H9 (cell line): ENCODE data around the gene NXPH3. TPM values are rescaled to one million over a fixed set of nuclear protein-coding genes. Genes with fewer than 3 reads are reported as not detected.

Source experiments
- DNase-seq: peaks from one replicate; pipeline ENCODE4 v3.0.0-alpha.2; 2017
- H2AFZ ChIP-seq: one replicate; pipeline ENCODE4 v1.6.1; 2013; ENCODE audit warnings: mild to moderate bottlenecking, low read length, control low read depth, moderate library complexity
- H2AK5ac ChIP-seq: 2 replicates; pipeline ENCODE4 v1.6.1; 2013; ENCODE audit warnings: low read length, control low read depth, mixed read lengths; ENCODE audit not compliant: insufficient read length
- H2BK120ac ChIP-seq: one replicate; pipeline ENCODE4 v1.6.1; 2013; ENCODE audit warnings: low read depth, mild to moderate bottlenecking, low read length, control low read depth, inconsistent platforms; ENCODE audit not compliant: poor library complexity, severe bottlenecking
- H2BK12ac ChIP-seq: 2 replicates; pipeline ENCODE4 v1.6.1; 2013; ENCODE audit warnings: low read length, control low read depth, mixed read lengths, low read depth; ENCODE audit not compliant: insufficient read length
- H2BK15ac ChIP-seq: 2 replicates; pipeline ENCODE4 v1.6.1; 2013; ENCODE audit warnings: low read depth, low read length, control low read depth
- H2BK20ac ChIP-seq: one replicate; pipeline ENCODE4 v1.6.1; 2013; ENCODE audit warnings: low read depth, mild to moderate bottlenecking, low read length, control low read depth, inconsistent platforms; ENCODE audit not compliant: poor library complexity, severe bottlenecking
- H2BK5ac ChIP-seq: 2 replicates; pipeline ENCODE4 v1.6.1; 2013; ENCODE audit warnings: low read length, control low read depth, mixed read lengths; ENCODE audit not compliant: insufficient read length
- H3K14ac ChIP-seq: 2 replicates; pipeline ENCODE4 v1.6.1; 2013; ENCODE audit warnings: low read length, control low read depth; ENCODE audit not compliant: insufficient read depth
- H3K18ac ChIP-seq: 2 replicates; pipeline ENCODE4 v1.6.1; 2013; ENCODE audit warnings: low read depth, mild to moderate bottlenecking, mixed read lengths, low read length, control low read depth; ENCODE audit not compliant: insufficient read length
- H3K23ac ChIP-seq: 2 replicates; pipeline ENCODE4 v1.6.1; 2013; ENCODE audit warnings: low read length, control low read depth, mixed read lengths, low read depth; ENCODE audit not compliant: insufficient read length
- H3K23me2 ChIP-seq: 2 replicates; pipeline ENCODE4 v1.6.1; 2013; ENCODE audit warnings: low read depth, mild to moderate bottlenecking, mixed read lengths, low read length, control low read depth; ENCODE audit not compliant: insufficient read length, poor library complexity, severe bottlenecking
- H3K27ac ChIP-seq: 2 replicates; pipeline ENCODE4 v1.5.1; 2013; ENCODE audit warnings: low read length, control low read depth, mixed read lengths, low read depth; ENCODE audit not compliant: insufficient read length
- H3K27me3 ChIP-seq: 2 replicates; pipeline ENCODE4 v1.6.1; 2013; ENCODE audit warnings: low read length, control low read depth, inconsistent platforms; ENCODE audit not compliant: insufficient read depth
- H3K4ac ChIP-seq: 2 replicates; pipeline ENCODE4 v1.6.1; 2013; ENCODE audit warnings: low read depth, mild to moderate bottlenecking, control low read depth, inconsistent platforms, low read length, moderate library complexity
- H3K4me1 ChIP-seq: 2 replicates; pipeline ENCODE4 v1.6.1; 2013; ENCODE audit warnings: low read length, control low read depth, inconsistent platforms; ENCODE audit not compliant: insufficient read depth
- H3K4me2 ChIP-seq: 2 replicates; pipeline ENCODE4 v1.6.1; 2013; ENCODE audit warnings: low read length, control low read depth, mixed read lengths; ENCODE audit not compliant: insufficient read length, insufficient read depth
- H3K56ac ChIP-seq: 2 replicates; pipeline ENCODE4 v1.6.1; 2013; ENCODE audit warnings: low read depth, mild to moderate bottlenecking, mixed read lengths, low read length, control low read depth; ENCODE audit not compliant: insufficient read length
- H3K79me1 ChIP-seq: 2 replicates; pipeline ENCODE4 v1.6.1; 2013; ENCODE audit warnings: low read depth, mild to moderate bottlenecking, moderate library complexity, low read length, control low read depth, inconsistent platforms; ENCODE audit not compliant: insufficient read depth, poor library complexity, severe bottlenecking
- H3K79me2 ChIP-seq: 2 replicates; pipeline ENCODE4 v1.6.1; 2013; ENCODE audit warnings: low read length, control low read depth, inconsistent platforms; ENCODE audit not compliant: insufficient read depth
- H3K9ac ChIP-seq: 2 replicates; pipeline ENCODE4 v1.6.1; 2013; ENCODE audit warnings: low read length, control low read depth, mixed read lengths; ENCODE audit not compliant: insufficient read length; ENCODE audit errors: extremely low read depth
- H3K9me3 ChIP-seq: one replicate; pipeline ENCODE4 v1.6.1; 2013; ENCODE audit warnings: low read depth, low read length, inconsistent platforms; ENCODE audit not compliant: control insufficient read depth
- H3T11ph ChIP-seq: one replicate; pipeline ENCODE4 v1.6.1; 2013; ENCODE audit warnings: mild to moderate bottlenecking, low read length, control low read depth, inconsistent platforms
- H4K20me1 ChIP-seq: one replicate; pipeline ENCODE4 v1.6.1; 2013; ENCODE audit not compliant: control insufficient read depth, insufficient read length, insufficient read depth
- H4K5ac ChIP-seq: 2 replicates; pipeline ENCODE4 v1.6.1; 2013; ENCODE audit warnings: low read depth, mild to moderate bottlenecking, mixed read lengths, low read length, control low read depth; ENCODE audit not compliant: insufficient read length
- H4K8ac ChIP-seq: replicated peaks from 2 replicates; pipeline ENCODE4 v1.6.1; 2013; ENCODE audit warnings: low read length, control low read depth, mixed read lengths, low read depth; ENCODE audit not compliant: insufficient read length
- H4K91ac ChIP-seq: 2 replicates; pipeline ENCODE4 v1.6.1; 2013; ENCODE audit warnings: low read depth, mild to moderate bottlenecking, moderate library complexity, mixed read lengths, low read length, control low read depth; ENCODE audit not compliant: insufficient read length
- H3K27ac Mint-ChIP-seq, 3 experiments: 2 replicates in 2 of 3; 3 replicates in 1 of 3; pipeline ENCODE4 v1.8.0; 2020 to 2021; ENCODE audit warnings: mixed read lengths in 3 of 3, mild to moderate bottlenecking in 1 of 3, moderate library complexity in 1 of 3
- H3K27me3 Mint-ChIP-seq: 2 replicates; pipeline ENCODE4 v1.8.0; 2021; ENCODE audit warnings: low read depth, mild to moderate bottlenecking, moderate library complexity, mixed read lengths
- H3K36me3 Mint-ChIP-seq, 3 experiments: 2 replicates in 2 of 3; 3 replicates in 1 of 3; pipeline ENCODE4 v1.8.0; 2020 to 2021; ENCODE audit warnings: low read depth in 3 of 3, mixed read lengths in 3 of 3; ENCODE audit not compliant: insufficient read depth in 1 of 3
- H3K4me1 Mint-ChIP-seq, 2 experiments: 2 replicates each; pipeline ENCODE4 v1.8.0; 2020; ENCODE audit warnings: mixed read lengths in 2 of 2
- H3K4me3 Mint-ChIP-seq, 2 experiments: 2 replicates in 1 of 2; 3 replicates in 1 of 2; pipeline ENCODE4 v1.8.0; 2020 to 2021; ENCODE audit warnings: mild to moderate bottlenecking in 2 of 2, mixed read lengths in 2 of 2, moderate library complexity in 1 of 2
- H3K9me3 Mint-ChIP-seq, 2 experiments: 2 replicates in 1 of 2; 3 replicates in 1 of 2; pipeline ENCODE4 v1.8.0; 2020; ENCODE audit warnings: mild to moderate bottlenecking in 2 of 2, mixed read lengths in 2 of 2, moderate library complexity in 1 of 2
- WGBS: extraction: QIAGEN DNeasy Blood & Tissue Kit; methylation state at CpG from one replicate; pipeline ENCODE4 v1.1.7; 2013; ENCODE audit warnings: missing lambda C conversion rate, low lambda C conversion rate, mixed read lengths; ENCODE audit not compliant: insufficient read length; ENCODE audit errors: extremely low coverage; 5-methylcytosine and 5-hydroxymethylcytosine counted together
- total RNA-seq: library from RNA; stranded (reverse); gene quantifications from 2 replicates; pipeline ENCODE4 v1.2.1, GENCODE V29; 2021
- TF ChIP-seq, protein P1 (sequence below): fragments of 200-600 bp; sonication (generic); conservative IDR thresholded peaks from 3 replicates; pipeline ENCODE4 v1.8.0; 2021; ENCODE audit warnings: antibody characterized with exemption, mild to moderate bottlenecking

NXPH3 gene
- total RNA-seq, 1 experiment from 2014 or later: 1.3 TPM

DNA sequence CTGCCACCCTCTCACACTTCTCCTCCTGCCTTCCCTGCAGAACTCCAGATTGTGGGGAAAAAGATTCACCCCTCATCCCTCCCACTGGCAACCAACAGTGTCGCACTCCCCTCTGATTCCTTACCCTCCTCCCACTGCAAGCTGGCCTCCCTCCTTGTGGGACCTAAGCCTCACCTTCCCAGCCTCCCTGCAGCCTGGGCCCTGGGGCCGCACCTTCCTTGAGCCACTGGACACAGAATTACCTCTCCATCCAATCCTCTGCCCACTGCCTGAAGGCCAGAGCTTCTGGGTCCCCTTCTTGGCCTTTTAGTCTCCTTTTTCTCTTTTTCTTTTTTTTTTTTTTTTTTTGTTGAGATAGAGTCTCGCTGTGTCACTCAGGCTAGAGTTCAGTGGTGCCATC lies 46.7 kb upstream of the NXPH3 start:
- Histone ChIP-seq H3K27ac (no peak overlapping the region), H3K23ac (no peak overlapping the region), H3K4me1 (no peaks in the 10 kb centered on the region), H2AK5ac (no peak overlapping the region), H3K4me2 (no peak overlapping the region), H2BK120ac (no peak overlapping the region), H2BK15ac (no peak overlapping the region), H3K27me3 (no peaks in the 10 kb centered on the region), H2BK20ac (no peak overlapping the region), H2BK5ac (no peak overlapping the region), H2BK12ac (no peak overlapping the region), H4K5ac (no peak overlapping the region), H3K14ac (no peak overlapping the region), H3T11ph (no peak overlapping the region), H3K79me1 (no peaks in the 10 kb centered on the region), H3K9me3 (no peaks in the 10 kb centered on the region), H4K8ac (no peak overlapping the region), H3K4ac (no peak overlapping the region), H4K20me1 (no peaks in the 10 kb centered on the region), H4K91ac (no peak overlapping the region), H3K56ac (no peak overlapping the region), H3K79me2 (no peaks in the 10 kb centered on the region; the same call in 1 of the 2 replicates), H2AFZ (no peak overlapping the region), H3K18ac (no peak overlapping the region), H3K23me2 (no peaks in the 10 kb centered on the region), H3K9ac (no peak overlapping the region)
- no peaks in the 10 kb centered on the region; a peak in 1 of 5 replicates for H3K9me3 Mint-ChIP-seq
- TF ChIP-seq, protein P1, sequence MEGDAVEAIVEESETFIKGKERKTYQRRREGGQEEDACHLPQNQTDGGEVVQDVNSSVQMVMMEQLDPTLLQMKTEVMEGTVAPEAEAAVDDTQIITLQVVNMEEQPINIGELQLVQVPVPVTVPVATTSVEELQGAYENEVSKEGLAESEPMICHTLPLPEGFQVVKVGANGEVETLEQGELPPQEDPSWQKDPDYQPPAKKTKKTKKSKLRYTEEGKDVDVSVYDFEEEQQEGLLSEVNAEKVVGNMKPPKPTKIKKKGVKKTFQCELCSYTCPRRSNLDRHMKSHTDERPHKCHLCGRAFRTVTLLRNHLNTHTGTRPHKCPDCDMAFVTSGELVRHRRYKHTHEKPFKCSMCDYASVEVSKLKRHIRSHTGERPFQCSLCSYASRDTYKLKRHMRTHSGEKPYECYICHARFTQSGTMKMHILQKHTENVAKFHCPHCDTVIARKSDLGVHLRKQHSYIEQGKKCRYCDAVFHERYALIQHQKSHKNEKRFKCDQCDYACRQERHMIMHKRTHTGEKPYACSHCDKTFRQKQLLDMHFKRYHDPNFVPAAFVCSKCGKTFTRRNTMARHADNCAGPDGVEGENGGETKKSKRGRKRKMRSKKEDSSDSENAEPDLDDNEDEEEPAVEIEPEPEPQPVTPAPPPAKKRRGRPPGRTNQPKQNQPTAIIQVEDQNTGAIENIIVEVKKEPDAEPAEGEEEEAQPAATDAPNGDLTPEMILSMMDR: no peak
- H3K4me1 Mint-ChIP-seq: peaks cover 0 to 11% of the 10 kb centered on the region in 2 experiments; a peak in 2 of 4 replicates
- H3K36me3 Mint-ChIP-seq: no peaks in the 10 kb centered on the region
- peak; percentile 25 for DNase-seq
- no peak overlapping the region; a peak in 1 of 5 replicates for H3K4me3 Mint-ChIP-seq
- peak overlapping the region in 1 of 3 experiments; percentile 62; a peak in 1 of 7 replicates for H3K27ac Mint-ChIP-seq
- H3K27me3 Mint-ChIP-seq: no peaks in the 10 kb centered on the region; the same call in 1 of the 2 replicates
- WGBS: no CpG with 5 or more reads among the region's 3 CpGs
